OCI-LY1 (cell line): Measurements from ENCODE around the gene PTGDR.

ENCODE experiments used
- H2AFZ ChIP-seq: fragments of 200-600 bp; sonication (generic), shearing (Covaris generic); 2 replicates; pipeline ENCODE4 v1.6.0; 2014; ENCODE audit warnings: antibody characterized with exemption, mild to moderate bottlenecking, low read length
- H3F3A ChIP-seq: fragments of 200-600 bp; sonication (generic), shearing (Covaris generic); 2 replicates; pipeline ENCODE4 v1.6.0; 2014; ENCODE audit warnings: mild to moderate bottlenecking, antibody characterized with exemption, low read length, moderate library complexity; ENCODE audit not compliant: insufficient read depth
- H3K27ac ChIP-seq: fragments of 200-600 bp; sonication (generic); 2 replicates; pipeline ENCODE4 v1.5.1; 2014; ENCODE audit warnings: low read length, mixed run types, mild to moderate bottlenecking, low read depth; ENCODE audit not compliant: poor library complexity, severe bottlenecking
- H3K27me3 ChIP-seq: fragments of 200-600 bp; sonication (generic); 2 replicates; pipeline ENCODE4 v1.6.0; 2014; ENCODE audit warnings: antibody characterized with exemption, mild to moderate bottlenecking, low read length, moderate library complexity; ENCODE audit not compliant: insufficient read depth
- H3K36me3 ChIP-seq: fragments of 200-600 bp; sonication (generic); 2 replicates; pipeline ENCODE4 v1.6.1; 2014; ENCODE audit warnings: mild to moderate bottlenecking, antibody characterized with exemption, low read length, moderate library complexity, mixed read lengths; ENCODE audit not compliant: insufficient read depth
- H3K4me1 ChIP-seq: fragments of 200-600 bp; sonication (generic); 2 replicates; pipeline ENCODE4 v1.5.1; 2014; ENCODE audit warnings: mild to moderate bottlenecking, low read length, moderate library complexity; ENCODE audit not compliant: insufficient read depth, severe bottlenecking
- H3K4me2 ChIP-seq: fragments of 200-600 bp; sonication (generic), shearing (Covaris generic); 2 replicates; pipeline ENCODE4 v1.6.1; 2014; ENCODE audit warnings: low read length
- H3K4me3 ChIP-seq: fragments of 200-600 bp; sonication (generic); 2 replicates; pipeline ENCODE4 v1.5.1; 2014; ENCODE audit warnings: low read length, low read depth, mild to moderate bottlenecking, mixed read lengths; ENCODE audit not compliant: poor library complexity, severe bottlenecking
- H3K79me2 ChIP-seq: fragments of 200-600 bp; shearing (Covaris generic); 2 replicates; pipeline ENCODE4 v1.6.1; 2016; ENCODE audit warnings: mixed run types, low read length, mixed read lengths; ENCODE audit not compliant: insufficient read depth
- H3K9ac ChIP-seq: fragments of 200-600 bp; sonication (generic), shearing (Covaris generic); 2 replicates; pipeline ENCODE4 v1.6.1; 2014; ENCODE audit warnings: mild to moderate bottlenecking, low read length, mixed read lengths
- H3K9me2 ChIP-seq: fragments of 200-600 bp; sonication (generic), shearing (Covaris generic); 2 replicates; pipeline ENCODE4 v1.6.1; 2014; ENCODE audit warnings: low read depth, mild to moderate bottlenecking, low read length, mixed read lengths
- H3K9me3 ChIP-seq: fragments of 200-600 bp; shearing (Covaris generic); 2 replicates; pipeline ENCODE4 v1.6.1; 2014; ENCODE audit warnings: low read length, mixed read lengths
- H4K20me1 ChIP-seq: fragments of 200-600 bp; sonication (generic), shearing (Covaris generic); 2 replicates; pipeline ENCODE4 v1.6.0; 2016; ENCODE audit warnings: mild to moderate bottlenecking, low read length; ENCODE audit not compliant: insufficient read depth
- CTCF ChIP-seq: fragments of 200-600 bp; sonication (generic), shearing (Covaris generic); IDR thresholded peaks from 2 replicates; pipeline ENCODE4 v1.5.1; 2017; ENCODE audit warnings: mild to moderate bottlenecking, antibody characterized with exemption, low read length, moderate library complexity, mixed read lengths
- EZH2 ChIP-seq: fragments of 200-600 bp; sonication (generic), shearing (Covaris generic); IDR thresholded peaks from 2 replicates; pipeline ENCODE4 v1.8.0; 2017; ENCODE audit warnings: borderline replicate concordance, mixed run types, mild to moderate bottlenecking, antibody characterized with exemption, low read length, moderate library complexity, mixed read lengths

PTGDR gene

DNA sequence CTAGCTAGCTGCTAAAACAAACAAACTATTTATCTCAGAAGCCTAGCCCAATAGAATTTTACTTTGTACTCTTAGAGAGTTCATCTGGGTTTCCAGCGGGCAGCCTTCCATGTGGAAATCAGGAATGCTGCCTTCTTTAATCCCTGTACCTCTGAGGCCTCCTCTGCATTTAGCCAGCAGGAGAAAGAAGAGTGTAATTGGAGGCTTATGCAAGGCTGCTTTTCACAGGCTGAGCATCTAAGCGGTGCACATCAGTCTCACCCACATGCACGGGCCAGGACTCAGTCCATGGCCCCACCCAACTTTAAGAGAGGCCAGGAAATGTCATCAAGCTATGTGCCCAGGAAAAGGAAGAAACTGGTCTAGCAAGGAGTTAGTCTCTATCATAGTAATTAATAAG is 14.0 kb upstream of the PTGDR start:
- Histone ChIP-seq H3K27ac (no peak overlapping the region), H3K4me2 (no peak overlapping the region), H2AFZ (no peak overlapping the region)

DNA sequence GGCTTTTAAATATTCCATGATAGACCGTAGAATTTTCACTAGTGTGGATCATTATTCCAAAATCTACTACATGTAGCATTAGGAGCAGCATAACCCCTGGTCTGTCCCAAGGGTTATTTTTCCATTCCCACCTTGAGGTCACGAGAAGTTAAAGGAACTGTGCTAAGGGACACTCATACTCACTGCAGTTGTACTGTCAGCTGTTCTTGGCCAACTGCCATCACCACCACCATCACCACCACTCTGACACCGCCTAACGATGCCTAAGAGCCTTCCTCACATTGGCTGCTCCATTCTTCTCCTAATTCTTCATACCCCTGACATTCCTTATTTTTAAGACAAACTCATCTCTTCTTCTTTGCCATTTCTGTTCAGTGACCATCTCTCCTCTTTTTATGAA is 13.4 kb upstream of the PTGDR start:
- Histone ChIP-seq H3K36me3 (no peaks in the 10 kb centered on the region), H3K9ac (no peak overlapping the region), H3K9me3 (no peaks in the 10 kb centered on the region), H3F3A (no peaks in the 10 kb centered on the region), H3K79me2 (no peaks in the 10 kb centered on the region), H4K20me1 (no peaks in the 10 kb centered on the region), H3K4me1 (no peaks in the 10 kb centered on the region), H3K4me2 (no peak overlapping the region), H3K4me3 (no peak overlapping the region), H2AFZ (no peak overlapping the region), H3K27me3 (no peaks in the 10 kb centered on the region), H3K27ac (no peak overlapping the region), H3K9me2 (no peaks in the 10 kb centered on the region)
- no peak for TF ChIP-seq CTCF
- TF ChIP-seq EZH2, result no peak

More for the DNA sequence above, 14.0 kb upstream of the PTGDR start:
- H3K4me1 ChIP-seq, result no peaks in the 10 kb centered on the region
- no peaks in the 10 kb centered on the region for H3K9me3 ChIP-seq
- H3K4me3 ChIP-seq, result no peak overlapping the region
- H4K20me1 ChIP-seq, result no peaks in the 10 kb centered on the region
- H3K36me3 ChIP-seq, result no peaks in the 10 kb centered on the region
- H3F3A ChIP-seq, result no peaks in the 10 kb centered on the region
- H3K9ac ChIP-seq, result no peak overlapping the region
- H3K27me3 ChIP-seq, result no peaks in the 10 kb centered on the region
- H3K79me2 ChIP-seq, result no peaks in the 10 kb centered on the region
- TF ChIP-seq CTCF (no peak), EZH2 (no peak)
- H3K9me2 ChIP-seq, result no peaks in the 10 kb centered on the region

DNA sequence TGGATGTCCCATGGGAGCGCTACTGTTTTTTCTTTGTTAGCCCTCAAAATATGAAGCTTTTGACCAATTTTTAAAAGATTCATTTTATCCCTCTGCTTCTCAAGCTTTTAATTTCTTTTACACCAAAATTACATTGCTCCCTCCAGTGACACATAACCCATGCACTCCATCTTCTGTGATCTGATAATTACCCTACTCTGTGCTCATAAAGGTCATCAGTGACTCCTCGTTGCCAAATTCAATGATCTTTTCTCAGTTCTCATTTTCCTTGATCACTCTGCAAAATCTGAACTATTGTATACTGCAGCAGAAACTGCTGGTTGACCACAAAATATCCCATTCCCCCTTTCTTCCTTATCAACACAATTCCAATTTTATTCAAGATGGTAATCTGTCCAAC is 8.7 kb upstream of the PTGDR start:
- no peaks in the 10 kb centered on the region for H3K79me2 ChIP-seq
- no peak overlapping the region for H2AFZ ChIP-seq
- H3K9me3 ChIP-seq, result no peaks in the 10 kb centered on the region
- no peaks in the 10 kb centered on the region for H3K27me3 ChIP-seq
- H3K27ac ChIP-seq, result no peak overlapping the region
- H4K20me1 ChIP-seq, result no peaks in the 10 kb centered on the region
- no peaks in the 10 kb centered on the region for H3K36me3 ChIP-seq
- H3K4me1 ChIP-seq, result no peaks in the 10 kb centered on the region
- no peak overlapping the region for H3K4me2 ChIP-seq
- H3K9me2 ChIP-seq, result no peaks in the 10 kb centered on the region
- H3F3A ChIP-seq, result no peaks in the 10 kb centered on the region
- no peak overlapping the region for H3K4me3 ChIP-seq
- no peak overlapping the region for H3K9ac ChIP-seq
- TF ChIP-seq EZH2 (no peak), CTCF (no peak)
